Adrenal gland (tissue), 12 donors: ENCODE measurements around the gene KDM6B. TPM values are rescaled to one million over a fixed set of nuclear protein-coding genes. Genes with fewer than 3 reads are reported as not detected.

ENCODE experiments used
- DNase-seq, 7 donors: peaks; one replicate each; pipeline ENCODE4 v3.0.0-alpha.2; 2019 to 2020
- H3K27ac ChIP-seq, 5 donors: fragments of 200-600 bp; sonication (generic) in 4 of 5; 1 replicate in 3 of 5; 2 replicates in 2 of 5; pipeline versions ENCODE4 v1.5.1 to v1.8.0; 2016 to 2020; ENCODE audit warnings: mild to moderate bottlenecking in 1 of 5
- H3K27me3 ChIP-seq: fragments of 200-600 bp; 2 replicates; pipeline ENCODE4 v1.8.0; 2021
- H3K36me3 ChIP-seq, 2 donors: fragments of 200-600 bp; replicated peaks in 1 of 2; 1 replicate in 1 of 2; 2 replicates in 1 of 2; pipeline versions ENCODE4 v1.5.1 to v1.8.0; 2018 to 2022
- H3K4me1 ChIP-seq, 2 donors: fragments of 200-600 bp; replicated peaks in 1 of 2; 1 replicate in 1 of 2; 2 replicates in 1 of 2; pipeline versions ENCODE4 v1.5.1 to v1.8.0; 2018 to 2021
- H3K4me3 ChIP-seq, 4 donors: fragments of 200-600 bp; sonication (generic) in 3 of 4; one replicate each; pipeline ENCODE4 v1.5.1; 2016 to 2018
- H3K9me3 ChIP-seq, 3 donors: fragments of 200-600 bp; sonication (generic) in 1 of 3; replicated peaks in 1 of 3; 1 replicate in 2 of 3; 2 replicates in 1 of 3; pipeline versions ENCODE4 v1.5.1 to v1.8.0; 2016 to 2021
- CTCF ChIP-seq, 6 experiments: fragments of 450-650 bp in 4 of 6; fragments of 200-600 bp in 2 of 6; sonication (generic) in 1 of 6; IDR thresholded peaks; 1 replicate in 5 of 6; 2 replicates in 1 of 6; pipeline versions ENCODE4 v1.5.1 to v1.8.0; 2016 to 2021; ENCODE audit warnings: antibody characterized with exemption in 6 of 6, mild to moderate bottlenecking in 2 of 6, moderate library complexity in 1 of 6
- POLR2A ChIP-seq, 2 donors: fragments of 450-650 bp; IDR thresholded peaks; one replicate each; pipeline ENCODE4 v1.6.1; 2017; ENCODE audit warnings: antibody characterized with exemption in 2 of 2, mild to moderate bottlenecking in 2 of 2, moderate library complexity in 1 of 2
- WGBS, 4 donors: extraction: QIAGEN DNeasy Blood & Tissue Kit in 2 of 4; methylation state at CpG; one replicate each; pipeline versions ENCODE4 v1.1.5 to v1.1.7; 2013 to 2017; 5-methylcytosine and 5-hydroxymethylcytosine counted together
- intact Hi-C, 2 donors: fragments of 100-400 bp; cut with DNase I; formaldehyde crosslinking; loops; one replicate each; pipeline versions ENCODE4 v1.14.1 to v1.15.0; 2022 to 2023
- polyA plus RNA-seq, 3 donors: library from polyadenylated mRNA; stranded (reverse); fragments of 200-250 nt in 2 of 3; fragments of 350-450 nt in 1 of 3; fragmentation: Illumina TruSeq in 1 of 3; extraction: RNeasy Lipid Tissue Mini Kit (QIAGEN cat#74804) in 1 of 3; gene quantifications; one replicate each; pipeline ENCODE4 v1.2.3, GENCODE V29; 2013 to 2014
- total RNA-seq, 9 donors: library from RNA; depleted of rRNA in 4 of 9; stranded (reverse); fragments of >200 nt in 4 of 9; fragments of 120-200 nt in 1 of 9; fragmentation: NEBNext Ultra II Directional in 1 of 9; extraction: Animal tissue kit (Norgen Biotek cat#: 25700) in 1 of 9; gene quantifications; one replicate each; pipeline versions ENCODE4 v1.1.0 to v1.2.4, GENCODE V29; 2013 to 2023
- donor health status: healthy with polysubstance abuse.
- donor health status: Bipolar disorder and iron deficiency.
- donor health status: DM: yes; HTN: yes; CAD: no.
- donor health status: DM: no; HTN: no; CAD: no.
- donor health status: DM: no; HTN: no; CAD: no.
- donor health status: DM: yes; HTN: yes; CAD: no.

The KDM6B gene
- total and polyA plus RNA-seq, 12 donors, result 2.2 to 35.9 (median 11.2) TPM

- intact Hi-C loops, result loop anchor here in 1 of 2 donors (10.0 kb wide), 1 partner anchor 178 kb away; no protein-coding TSS in a partner anchor
- WGBS, 4 donors, result 79 to 91% (median 82%) methylated on average over 7 to 10 of the region's 10 CpGs
These were observed 16.9 kb upstream of the KDM6B start for GRCh38 chr17:7816926-7817642.

GRCh38 chr17:7817643-7817964, 16.4 kb upstream of the KDM6B start:
- Histone ChIP-seq H3K9me3 (no peaks in the 10 kb centered on the region), H3K27me3 (no peaks in the 10 kb centered on the region), H3K36me3 (no peaks in the 10 kb centered on the region), H3K4me3 (no peak overlapping the region), H3K4me1 (no peaks in the 10 kb centered on the region), H3K27ac (no peak overlapping the region)
- intact Hi-C loops, result loop anchor here in 1 of 2 donors (10.0 kb wide), 1 partner anchor 177 kb away; no protein-coding TSS in a partner anchor
- TF ChIP-seq CTCF (IDR thresholded peaks at IDR 0.05), result no peak
- TF ChIP-seq POLR2A (IDR thresholded peaks at IDR 0.05), result no peak
- WGBS, 4 donors, result 66 to 94% (median 80%) methylated on average over 5 to 9 of the region's 9 CpGs
- DNase-seq, result no peak

More at GRCh38 chr17:7816926-7817642, 16.9 kb upstream of the KDM6B start:
- Histone ChIP-seq H3K4me1 (no peaks in the 10 kb centered on the region), H3K4me3 (no peak overlapping the region), H3K27ac (no peak overlapping the region), H3K27me3 (no peaks in the 10 kb centered on the region), H3K9me3 (no peaks in the 10 kb centered on the region), H3K36me3 (no peaks in the 10 kb centered on the region)
- DNase-seq, result no peak
- TF ChIP-seq CTCF (IDR thresholded peaks at IDR 0.05) (no peak), POLR2A (IDR thresholded peaks at IDR 0.05) (no peak)

- DNase-seq, result no peak
- intact Hi-C loops, result loop anchor here in 1 of 2 donors (10.0 kb wide), 1 partner anchor 177 kb away; no protein-coding TSS in a partner anchor
- Histone ChIP-seq H3K4me3 (no peak overlapping the region), H3K4me1 (no peaks in the 10 kb centered on the region), H3K27me3 (no peaks in the 10 kb centered on the region), H3K9me3 (no peaks in the 10 kb centered on the region), H3K36me3 (no peaks in the 10 kb centered on the region), H3K27ac (no peak overlapping the region)
- TF ChIP-seq POLR2A (IDR thresholded peaks at IDR 0.05) (no peak), CTCF (IDR thresholded peaks at IDR 0.05) (no peak)
- 79 to 87% (median 84%) methylated on average over 8 to 10 of the region's 10 CpGs for WGBS, 4 donors
These were observed 16.0 kb upstream of the KDM6B start for GRCh38 chr17:7818026-7818425.

- Histone ChIP-seq H3K27ac (no peak overlapping the region), H3K36me3 (no peaks in the 10 kb centered on the region), H3K4me1 (no peaks in the 10 kb centered on the region), H3K9me3 (no peaks in the 10 kb centered on the region), H3K4me3 (no peak overlapping the region), H3K27me3 (no peaks in the 10 kb centered on the region)
- intact Hi-C loops, result loop anchor here in 1 of 2 donors (10.0 kb wide), 1 partner anchor 176 kb away; no protein-coding TSS in a partner anchor
- WGBS, 4 donors, result 85 to 90% (median 87%) methylated on average over 18 to 27 of the region's 27 CpGs
- DNase-seq, result no peak
- TF ChIP-seq CTCF (IDR thresholded peaks at IDR 0.05), result no peak
- TF ChIP-seq POLR2A (IDR thresholded peaks at IDR 0.05), result no peak
These were observed 15.0 kb upstream of the KDM6B start for GRCh38 chr17:7818746-7819645.
